GM12878 (cell line): ENCODE data around the gene PABPN1. TPM values are rescaled to one million over a fixed set of nuclear protein-coding genes. Genes with fewer than 3 reads are reported as not detected.

Source experiments
- ASH2L ChIP-seq: fragments of 300-600, 200-600 bp; sonication (generic); IDR thresholded peaks from 2 replicates; pipeline ENCODE4 v1.6.1; 2017; ENCODE audit warnings: low read depth, mild to moderate bottlenecking, borderline replicate concordance
- BRCA1 ChIP-seq: IDR thresholded peaks from 2 replicates; pipeline ENCODE4 v1.6.1; 2011; ENCODE audit warnings: low read depth, low read length, improper control_type of control experiment
- CBX3 ChIP-seq: fragments of 200-600 bp; sonication (generic); IDR thresholded peaks from 2 replicates; pipeline ENCODE4 v1.6.1; 2016; ENCODE audit warnings: low read depth, borderline replicate concordance
- EED ChIP-seq: sonication (generic); IDR thresholded peaks from 2 replicates; pipeline ENCODE4 v1.6.1; 2016; ENCODE audit warnings: antibody characterized with exemption, low read depth
- EP300 ChIP-seq, 2 experiments: fragments of 150-350 bp in 1 of 2; IDR thresholded peaks; 2 replicates each; pipeline ENCODE4 v1.6.1; 2011 to 2012; ENCODE audit warnings: low read depth in 2 of 2, low read length in 2 of 2, borderline replicate concordance in 1 of 2, improper control_type of control experiment in 1 of 2, inconsistent platforms in 1 of 2; ENCODE audit not compliant: control insufficient read depth in 1 of 2
- EZH2 ChIP-seq: IDR thresholded peaks from 2 replicates; pipeline ENCODE4 v1.6.1; 2012; ENCODE audit warnings: low read depth, mild to moderate bottlenecking, control low read depth, inconsistent platforms, low read length, borderline replicate concordance; ENCODE audit not compliant: control insufficient read depth
- FOS ChIP-seq: IDR thresholded peaks from 3 replicates; pipeline ENCODE4 v1.6.1; 2011; ENCODE audit warnings: borderline replicate concordance; ENCODE audit not compliant: insufficient read length; ENCODE audit errors: extremely low read depth
- IRF5 ChIP-seq: fragments of 450-650 bp; IDR thresholded peaks from 2 replicates; pipeline ENCODE4 v1.6.1; 2017; ENCODE audit warnings: borderline replicate concordance
- KDM1A ChIP-seq: fragments of 200-600 bp; sonication (generic); IDR thresholded peaks from 2 replicates; pipeline ENCODE4 v1.6.1; 2016; ENCODE audit warnings: borderline replicate concordance
- MYB ChIP-seq: fragments of 150-350 bp; IDR thresholded peaks from 2 replicates; pipeline ENCODE4 v1.6.1; 2014; ENCODE audit warnings: mild to moderate bottlenecking, low read depth, low read length, borderline replicate concordance
- NFXL1 ChIP-seq: fragments of 450-650 bp; IDR thresholded peaks from 2 replicates; pipeline ENCODE4 v1.6.1; 2017; ENCODE audit warnings: antibody characterized with exemption, mild to moderate bottlenecking, borderline replicate concordance
- NR2F1 ChIP-seq: fragments of 450-650 bp; conservative IDR thresholded peaks from 2 replicates; pipeline ENCODE4 v1.6.1; 2017; ENCODE audit warnings: mild to moderate bottlenecking
- PAX8 ChIP-seq: fragments of 450-650 bp; IDR thresholded peaks from 2 replicates; pipeline ENCODE4 v1.6.1; 2017; ENCODE audit warnings: mild to moderate bottlenecking, moderate library complexity
- PKNOX1 ChIP-seq: fragments of 450-650 bp; IDR thresholded peaks from 2 replicates; pipeline ENCODE4 v1.6.1; 2016; ENCODE audit warnings: mild to moderate bottlenecking
- RAD51 ChIP-seq: fragments of 450-650 bp; IDR thresholded peaks from 2 replicates; pipeline ENCODE4 v1.6.1; 2016; ENCODE audit warnings: moderate library complexity, mild to moderate bottlenecking, inconsistent platforms
- RB1 ChIP-seq: fragments of 450-650 bp; formaldehyde crosslinking; IDR thresholded peaks from 2 replicates; pipeline ENCODE4 v1.6.1; 2017; ENCODE audit warnings: mild to moderate bottlenecking, borderline replicate concordance
- RUNX3 ChIP-seq: IDR thresholded peaks from 2 replicates; pipeline ENCODE4 v1.6.1; 2012; ENCODE audit warnings: low read length, inconsistent platforms
- TCF12 ChIP-seq: IDR thresholded peaks from 2 replicates; pipeline ENCODE4 v1.6.1; 2011; ENCODE audit warnings: low read depth, mild to moderate bottlenecking, low read length
- TCF7 ChIP-seq: IDR thresholded peaks from 2 replicates; pipeline ENCODE4 v1.6.1; 2014; ENCODE audit warnings: antibody characterized with exemption, borderline replicate concordance
- ZNF622 ChIP-seq: fragments of 450-650 bp; IDR thresholded peaks from 2 replicates; pipeline ENCODE4 v1.6.1; 2017; ENCODE audit warnings: mild to moderate bottlenecking, inconsistent platforms
- polyA plus RNA-seq, 11 experiments: library from polyadenylated mRNA; depleted of rRNA in 4 of 11; unstranded in 6 of 11; stranded (reverse) in 5 of 11; fragments of >200 nt; fragmentation: Nextera tagmentation in 4 of 11; fragmentation: Illumina TruSeq in 1 of 11; extraction: Ambion mirVana in 4 of 11; extraction: Trizol in 1 of 11; gene quantifications; 1 replicate in 1 of 11; 2 replicates in 10 of 11; pipeline versions ENCODE4 v1.2.1 to v1.2.3, GENCODE V29; 2011 to 2016; ENCODE audit warnings: inconsistent platforms in 2 of 11, missing spikeins in 2 of 11, low read depth in 1 of 11
- total RNA-seq, 4 experiments: library from RNA; depleted of rRNA in 3 of 4; stranded (reverse); fragments of >200 nt in 3 of 4; fragmentation: Illumina TruSeq in 1 of 4; extraction: Trizol in 1 of 4; gene quantifications; 2 replicates each; pipeline versions ENCODE4 v1.2.1 to v1.2.3, GENCODE V29; 2013 to 2021
- TF ChIP-seq, protein P1 (sequence below): fragments of 450-650 bp; IDR thresholded peaks from 2 replicates; pipeline ENCODE4 v1.6.1; 2016; ENCODE audit warnings: mild to moderate bottlenecking, moderate library complexity, borderline replicate concordance

Gene PABPN1
- total and polyA plus RNA-seq, 10 of the 15 experiments (the other 5 are each of a cell fraction or from before 2014, with no cell fraction given), result 31.3 to 248 (median 103) TPM

GRCh38 chr14:23301288-23301968 is 19.8 kb upstream of the PABPN1 start (continued):
- TF ChIP-seq NR2F1 (peak; percentile 60; the same call in 1 of the 2 replicates), EZH2 (no peak), KDM1A (no peak), FOS (no peak), PKNOX1 (peak; percentile 67), CBX3 (no peak), RAD51 (peak; percentile 78), RB1 (peak; percentile 93), EP300 (IDR thresholded peaks at IDR 0.05; ENCODE audit: borderline replicate concordance in 1 of 2, control insufficient read depth in 1 of 2, low read depth in 2 of 2, low read length in 2 of 2) (peak; percentile 39; a peak in 1 of 4 replicates), EED (peak; percentile 56; the same call in 1 of the 2 replicates), TCF7 (no peak), NFXL1 (no peak), PAX8 (no peak), ZNF622 (no peak), RUNX3 (peak; percentile 23; the same call in 1 of the 2 replicates), BRCA1 (no peak), MYB (no peak), ASH2L (no peak), IRF5 (no peak), TCF12 (0 out of 2 replicates have a peak, but pooled peaks have one; percentile 7)
- TF ChIP-seq, protein P1, sequence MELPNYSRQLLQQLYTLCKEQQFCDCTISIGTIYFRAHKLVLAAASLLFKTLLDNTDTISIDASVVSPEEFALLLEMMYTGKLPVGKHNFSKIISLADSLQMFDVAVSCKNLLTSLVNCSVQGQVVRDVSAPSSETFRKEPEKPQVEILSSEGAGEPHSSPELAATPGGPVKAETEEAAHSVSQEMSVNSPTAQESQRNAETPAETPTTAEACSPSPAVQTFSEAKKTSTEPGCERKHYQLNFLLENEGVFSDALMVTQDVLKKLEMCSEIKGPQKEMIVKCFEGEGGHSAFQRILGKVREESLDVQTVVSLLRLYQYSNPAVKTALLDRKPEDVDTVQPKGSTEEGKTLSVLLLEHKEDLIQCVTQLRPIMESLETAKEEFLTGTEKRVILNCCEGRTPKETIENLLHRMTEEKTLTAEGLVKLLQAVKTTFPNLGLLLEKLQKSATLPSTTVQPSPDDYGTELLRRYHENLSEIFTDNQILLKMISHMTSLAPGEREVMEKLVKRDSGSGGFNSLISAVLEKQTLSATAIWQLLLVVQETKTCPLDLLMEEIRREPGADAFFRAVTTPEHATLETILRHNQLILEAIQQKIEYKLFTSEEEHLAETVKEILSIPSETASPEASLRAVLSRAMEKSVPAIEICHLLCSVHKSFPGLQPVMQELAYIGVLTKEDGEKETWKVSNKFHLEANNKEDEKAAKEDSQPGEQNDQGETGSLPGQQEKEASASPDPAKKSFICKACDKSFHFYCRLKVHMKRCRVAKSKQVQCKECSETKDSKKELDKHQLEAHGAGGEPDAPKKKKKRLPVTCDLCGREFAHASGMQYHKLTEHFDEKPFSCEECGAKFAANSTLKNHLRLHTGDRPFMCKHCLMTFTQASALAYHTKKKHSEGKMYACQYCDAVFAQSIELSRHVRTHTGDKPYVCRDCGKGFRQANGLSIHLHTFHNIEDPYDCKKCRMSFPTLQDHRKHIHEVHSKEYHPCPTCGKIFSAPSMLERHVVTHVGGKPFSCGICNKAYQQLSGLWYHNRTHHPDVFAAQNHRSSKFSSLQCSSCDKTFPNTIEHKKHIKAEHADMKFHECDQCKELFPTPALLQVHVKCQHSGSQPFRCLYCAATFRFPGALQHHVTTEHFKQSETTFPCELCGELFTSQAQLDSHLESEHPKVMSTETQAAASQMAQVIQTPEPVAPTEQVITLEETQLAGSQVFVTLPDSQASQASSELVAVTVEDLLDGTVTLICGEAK, result no peak
